OCI-LY7 (cell line): Measurements from ENCODE around the gene APBB1IP.

Experiments used
- EZH2phosphoT487 ChIP-seq: fragments of 200-600 bp; sonication (generic); IDR thresholded peaks from 2 replicates; pipeline ENCODE4 v1.6.1; 2018; ENCODE audit warnings: low read depth, borderline replicate concordance, mild to moderate bottlenecking, mixed run types, antibody characterized with exemption, low read length, moderate library complexity, mixed read lengths
- TF ChIP-seq, protein P1 (sequence below): fragments of 200-600 bp; sonication (generic); conservative IDR thresholded peaks from 2 replicates; pipeline ENCODE4 v1.5.1; 2014; ENCODE audit warnings: mild to moderate bottlenecking, antibody characterized with exemption, low read length, moderate library complexity, mixed read lengths

DNA sequence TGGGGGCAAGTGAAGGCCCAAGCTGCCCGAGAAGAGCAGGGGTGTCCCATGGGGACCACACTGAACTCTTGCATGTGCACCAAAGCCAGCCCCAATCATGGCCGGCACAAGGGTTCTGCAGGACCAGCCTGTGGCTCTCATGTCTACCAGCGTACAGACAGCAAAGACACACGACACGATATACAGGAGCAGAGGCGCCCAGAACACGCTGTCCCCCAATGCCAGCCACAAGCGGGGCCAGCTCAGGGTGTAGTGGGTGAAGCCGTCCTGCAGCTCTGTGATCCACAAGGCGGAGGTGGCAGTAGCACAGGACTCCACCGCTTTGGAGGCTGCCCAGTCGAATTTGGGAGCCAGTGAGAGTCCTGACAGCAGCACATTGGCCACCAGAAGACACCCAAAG lies 150.5 kb downstream of the APBB1IP start:
- TF ChIP-seq, protein P1, sequence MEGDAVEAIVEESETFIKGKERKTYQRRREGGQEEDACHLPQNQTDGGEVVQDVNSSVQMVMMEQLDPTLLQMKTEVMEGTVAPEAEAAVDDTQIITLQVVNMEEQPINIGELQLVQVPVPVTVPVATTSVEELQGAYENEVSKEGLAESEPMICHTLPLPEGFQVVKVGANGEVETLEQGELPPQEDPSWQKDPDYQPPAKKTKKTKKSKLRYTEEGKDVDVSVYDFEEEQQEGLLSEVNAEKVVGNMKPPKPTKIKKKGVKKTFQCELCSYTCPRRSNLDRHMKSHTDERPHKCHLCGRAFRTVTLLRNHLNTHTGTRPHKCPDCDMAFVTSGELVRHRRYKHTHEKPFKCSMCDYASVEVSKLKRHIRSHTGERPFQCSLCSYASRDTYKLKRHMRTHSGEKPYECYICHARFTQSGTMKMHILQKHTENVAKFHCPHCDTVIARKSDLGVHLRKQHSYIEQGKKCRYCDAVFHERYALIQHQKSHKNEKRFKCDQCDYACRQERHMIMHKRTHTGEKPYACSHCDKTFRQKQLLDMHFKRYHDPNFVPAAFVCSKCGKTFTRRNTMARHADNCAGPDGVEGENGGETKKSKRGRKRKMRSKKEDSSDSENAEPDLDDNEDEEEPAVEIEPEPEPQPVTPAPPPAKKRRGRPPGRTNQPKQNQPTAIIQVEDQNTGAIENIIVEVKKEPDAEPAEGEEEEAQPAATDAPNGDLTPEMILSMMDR, result no peak
- no peak for TF ChIP-seq EZH2phosphoT487
